H1 (cell line): ENCODE measurements around the gene KRT72. TPM values are rescaled to one million over a fixed set of nuclear protein-coding genes. Genes with fewer than 3 reads are reported as not detected.

Experiments used
- CTCF ChIA-PET: fragments of 300-600 bp; sonication (Branson Sonifier 250); formaldehyde crosslinking; loops from one replicate; lab custom pipeline; 2021; ENCODE audit not compliant: partially characterized antibody; lab: Charles Lee
- POLR2A ChIA-PET: fragments of 300-600 bp; sonication (Branson Sonifier 250); formaldehyde crosslinking; loops from one replicate; lab custom pipeline; 2021; ENCODE audit warnings: inconsistent platforms; ENCODE audit not compliant: partially characterized antibody; lab: Charles Lee
- DNase-seq, 2 experiments: peaks; one replicate each; pipeline versions ENCODE4 v3.0.0 to v3.0.0-alpha.2; 2010 to 2022; ENCODE audit warnings: low spot score in 2 of 2, low read depth in 1 of 2, mixed read lengths in 1 of 2
- FAIRE-seq: peaks from 2 replicates; lab custom pipeline; 2011; peaks lifted over from hg19 to GRCh38; lab: Jason Lieb, UNC
- H2AFZ ChIP-seq: 2 replicates; pipeline ENCODE4 v1.8.1; 2012; ENCODE audit warnings: low read length, inconsistent platforms
- H2AK5ac ChIP-seq: 2 replicates; pipeline ENCODE4 v1.6.1; 2013; ENCODE audit warnings: low read depth, low read length
- H2BK120ac ChIP-seq: replicated peaks from 2 replicates; pipeline ENCODE3; 2013; ENCODE audit warnings: low read depth, low read length, inconsistent platforms
- H2BK12ac ChIP-seq: 2 replicates; pipeline ENCODE4 v1.6.1; 2013; ENCODE audit warnings: low read depth, low read length
- H2BK15ac ChIP-seq: 2 replicates; pipeline ENCODE4 v1.6.1; 2013; ENCODE audit warnings: low read length
- H2BK20ac ChIP-seq: 2 replicates; pipeline ENCODE4 v1.6.1; 2013; ENCODE audit warnings: low read length
- H2BK5ac ChIP-seq: 2 replicates; pipeline ENCODE4 v1.6.1; 2013; ENCODE audit warnings: low read depth, low read length
- H3K14ac ChIP-seq: 2 replicates; pipeline ENCODE4 v1.6.1; 2013; ENCODE audit warnings: inconsistent platforms; ENCODE audit not compliant: insufficient read length
- H3K18ac ChIP-seq: 2 replicates; pipeline ENCODE4 v1.6.1; 2013; ENCODE audit warnings: low read length; ENCODE audit errors: extremely low read depth
- H3K23ac ChIP-seq: 2 replicates; pipeline ENCODE4 v1.6.1; 2013; ENCODE audit warnings: inconsistent platforms; ENCODE audit not compliant: insufficient read length
- H3K23me2 ChIP-seq: 2 replicates; pipeline ENCODE4 v1.6.1; 2013; ENCODE audit warnings: low read depth, low read length
- H3K27ac ChIP-seq: 2 replicates; pipeline ENCODE4 v1.6.1; 2011; ENCODE audit warnings: low read depth, low read length, inconsistent platforms
- H3K27me3 ChIP-seq, 4 experiments: replicated peaks in 1 of 4; 1 replicate in 1 of 4; 2 replicates in 3 of 4; pipeline versions ENCODE4 v1.6.1 to v1.8.1; 2011 to 2013; ENCODE audit warnings: low read length in 3 of 4, mild to moderate bottlenecking in 3 of 4, inconsistent platforms in 2 of 4, mixed read lengths in 2 of 4, moderate library complexity in 1 of 4; ENCODE audit not compliant: control insufficient read depth in 3 of 4, insufficient read depth in 3 of 4; ENCODE audit errors: extremely low read depth in 1 of 4
- H3K36me3 ChIP-seq, 4 experiments: 2 replicates each; pipeline versions ENCODE4 v1.6.1 to v1.8.1; 2011 to 2013; ENCODE audit warnings: mild to moderate bottlenecking in 4 of 4, low read length in 3 of 4, moderate library complexity in 2 of 4, control low read depth in 1 of 4, inconsistent platforms in 1 of 4; ENCODE audit not compliant: insufficient read depth in 4 of 4, control insufficient read depth in 2 of 4
- H3K4ac ChIP-seq: replicated peaks from 2 replicates; pipeline ENCODE3; 2013; ENCODE audit warnings: low read length, low read depth, mixed read lengths, inconsistent platforms; ENCODE audit not compliant: insufficient read length
- H3K4me1 ChIP-seq, 4 experiments: replicated peaks in 1 of 4; 1 replicate in 1 of 4; 2 replicates in 3 of 4; pipeline versions ENCODE4 v1.6.1 to v1.8.1; 2011 to 2013; ENCODE audit warnings: low read length in 3 of 4, inconsistent platforms in 2 of 4, mixed read lengths in 1 of 4; ENCODE audit not compliant: insufficient read depth in 4 of 4, control insufficient read depth in 3 of 4
- H3K4me2 ChIP-seq, 2 experiments: 2 replicates each; pipeline versions ENCODE4 v1.6.1 to v1.8.1; 2011 to 2013; ENCODE audit warnings: low read depth in 2 of 2, low read length in 2 of 2, control low read depth in 1 of 2, inconsistent platforms in 1 of 2, mild to moderate bottlenecking in 1 of 2; ENCODE audit not compliant: insufficient read depth in 1 of 2
- H3K4me3 ChIP-seq, 4 experiments: fragments of 200-600, 300-600 bp in 1 of 4; sonication (generic), shearing (Covaris generic), sonication (Bioruptor Twin) in 1 of 4; 2 replicates each; pipeline versions ENCODE4 v1.5.1 to v1.8.1; 2011 to 2016; ENCODE audit warnings: low read length in 4 of 4, low read depth in 3 of 4, control low read depth in 2 of 4, inconsistent platforms in 2 of 4, mild to moderate bottlenecking in 2 of 4, mixed read lengths in 1 of 4, moderate library complexity in 1 of 4; ENCODE audit not compliant: insufficient read depth in 2 of 4; ENCODE audit errors: extremely low read depth in 1 of 4
- H3K56ac ChIP-seq: replicated peaks from 2 replicates; pipeline ENCODE3; 2013; ENCODE audit warnings: low read depth, mild to moderate bottlenecking, mixed read lengths, low read length, inconsistent platforms; ENCODE audit not compliant: insufficient read length
- H3K79me1 ChIP-seq: 2 replicates; pipeline ENCODE4 v1.6.1; 2013; ENCODE audit warnings: low read depth, low read length, control low read depth
- H3K79me2 ChIP-seq, 2 experiments: 2 replicates each; pipeline versions ENCODE4 v1.6.1 to v1.8.1; 2012 to 2013; ENCODE audit warnings: low read length in 2 of 2, mild to moderate bottlenecking in 2 of 2, inconsistent platforms in 1 of 2; ENCODE audit not compliant: insufficient read depth in 2 of 2, control insufficient read depth in 1 of 2
- H3K9ac ChIP-seq, 4 experiments: replicated peaks in 1 of 4; 1 replicate in 1 of 4; 2 replicates in 3 of 4; pipeline versions ENCODE4 v1.6.1 to v1.8.1; 2011 to 2013; ENCODE audit warnings: low read depth in 3 of 4, low read length in 3 of 4, control low read depth in 2 of 4, mild to moderate bottlenecking in 2 of 4, moderate library complexity in 2 of 4, inconsistent platforms in 1 of 4; ENCODE audit errors: extremely low read depth in 1 of 4
- H3K9me3 ChIP-seq, 2 experiments: 2 replicates each; pipeline versions ENCODE4 v1.6.1 to v1.8.1; 2012 to 2013; ENCODE audit warnings: mild to moderate bottlenecking in 2 of 2, moderate library complexity in 2 of 2, control low read depth in 1 of 2, inconsistent platforms in 1 of 2, low read depth in 1 of 2, low read length in 1 of 2, mixed read lengths in 1 of 2; ENCODE audit not compliant: insufficient read depth in 2 of 2
- H4K20me1 ChIP-seq, 2 experiments: replicated peaks in 1 of 2; 2 replicates each; pipeline versions ENCODE3 to v1.8.1; 2011 to 2013; ENCODE audit warnings: inconsistent platforms in 2 of 2, low read length in 2 of 2, mild to moderate bottlenecking in 1 of 2; ENCODE audit not compliant: insufficient read depth in 2 of 2, control insufficient read depth in 1 of 2
- H4K5ac ChIP-seq: 2 replicates; pipeline ENCODE4 v1.6.1; 2013; ENCODE audit warnings: low read length, low read depth, mixed read lengths, inconsistent platforms; ENCODE audit not compliant: insufficient read length
- H4K8ac ChIP-seq: 2 replicates; pipeline ENCODE4 v1.8.0; 2013; ENCODE audit warnings: mild to moderate bottlenecking, moderate library complexity, low read length, inconsistent platforms; ENCODE audit not compliant: insufficient read depth; ENCODE audit errors: extremely low read depth
- H4K91ac ChIP-seq: replicated peaks from 2 replicates; pipeline ENCODE3; 2013; ENCODE audit warnings: low read length, mixed read lengths, inconsistent platforms; ENCODE audit not compliant: insufficient read length
- KDM4A ChIP-seq: IDR thresholded peaks from one replicate; pipeline ENCODE4 v1.7.1; 2012; ENCODE audit warnings: low read depth, mild to moderate bottlenecking, moderate library complexity, low read length, inconsistent platforms; ENCODE audit not compliant: severe bottlenecking
- KDM5A ChIP-seq: fragments of 200-600 bp; IDR thresholded peaks from 2 replicates; pipeline ENCODE4 v1.7.1; 2012; ENCODE audit warnings: mild to moderate bottlenecking, low read length, inconsistent platforms, mixed read lengths
- WGBS, 2 experiments: shearing (Covaris generic) in 1 of 2; methylation state at CpG; one replicate each; pipeline versions ENCODE4 v1.1.6 to v1.1.7; 2013 to 2015; ENCODE audit warnings: low lambda C conversion rate in 2 of 2, mixed read lengths in 2 of 2, inconsistent platforms in 1 of 2, low coverage in 1 of 2, missing lambda C conversion rate in 1 of 2; ENCODE audit not compliant: insufficient replicate concordance in 2 of 2, insufficient coverage in 1 of 2, insufficient read length in 1 of 2; ENCODE audit errors: extremely low coverage in 1 of 2, missing lambda C conversion rate in 1 of 2; 5-methylcytosine and 5-hydroxymethylcytosine counted together
- polyA plus RNA-seq, 7 experiments: library from polyadenylated mRNA; depleted of rRNA in 3 of 7; stranded (reverse) in 5 of 7; unstranded in 2 of 7; fragments of >200 nt in 5 of 7; fragments of 200-250 nt in 2 of 7; gene quantifications; 1 replicate in 5 of 7; 2 replicates in 1 of 7; 4 replicates in 1 of 7; pipeline versions ENCODE4 v1.2.1 to v1.2.3, GENCODE V29; 2011 to 2013; ENCODE audit warnings: missing spikeins in 2 of 7, mixed read lengths in 2 of 7
- total RNA-seq: library from RNA; stranded (reverse); fragmentation: NEBNext Ultra II Directional; extraction: Animal tissue kit (Norgen Biotek cat#: 25700); gene quantifications from 2 replicates; pipeline ENCODE4 v1.2.1, GENCODE V29; 2021

KRT72 gene
- total and polyA plus RNA-seq, 2 of the 8 experiments (the other 6 are each of a cell fraction or from before 2014, with no cell fraction given): not detected

DNA sequence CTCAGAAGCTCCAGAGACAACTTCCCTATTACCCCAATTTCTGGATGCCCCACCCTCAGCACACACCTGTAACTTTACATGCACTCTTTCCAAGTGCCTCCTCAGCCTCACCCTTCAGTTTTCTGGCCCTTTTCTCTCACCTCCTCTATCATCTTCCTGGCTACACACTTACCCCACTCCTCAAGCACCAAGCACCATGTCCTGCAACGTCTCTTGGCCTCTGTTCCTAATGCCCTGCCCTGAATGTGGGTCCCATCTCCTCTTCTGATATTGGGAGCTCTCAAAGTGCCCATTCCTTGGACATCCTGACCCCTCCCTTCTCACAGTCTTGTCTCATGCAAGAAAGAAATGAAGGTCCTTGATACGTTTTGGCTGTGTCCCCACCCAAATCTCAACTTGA, 1.2 kb downstream of the KRT72 start:
- H3K4me1 ChIP-seq: no peaks in the 10 kb centered on the region
- no peak overlapping the region for H3K18ac ChIP-seq
- no peaks in the 10 kb centered on the region; a peak in 2 of 4 replicates for H3K9me3 ChIP-seq
- H3K23ac ChIP-seq: no peak overlapping the region
- H2BK20ac ChIP-seq: no peak overlapping the region
- no peak overlapping the region for H4K8ac ChIP-seq
- no peak overlapping the region for H2BK12ac ChIP-seq
- H3K36me3 ChIP-seq: no peaks in the 10 kb centered on the region
- H3K9ac ChIP-seq: no peak overlapping the region
- no peaks in the 10 kb centered on the region for H3K79me2 ChIP-seq
- TF ChIP-seq KDM4A (peak; percentile 2), KDM5A (no peak)
- TF ChIP-seq, all 59 proteins: peak for 1
- Histone ChIP-seq H2AK5ac (no peak overlapping the region), H3K27me3 (peaks cover 0 to 6% (median under 1%) of the 10 kb centered on the region in 4 experiments; a peak in 5 of 7 replicates), H4K5ac (no peak overlapping the region), H3K4ac (no peak overlapping the region), H2BK120ac (no peak overlapping the region), H2AFZ (no peak overlapping the region), H3K14ac (no peak overlapping the region), H3K23me2 (no peaks in the 10 kb centered on the region; the same call in 1 of the 2 replicates), H3K79me1 (no peaks in the 10 kb centered on the region), H3K4me2 (no peak overlapping the region; a peak in 1 of 4 replicates), H3K27ac (no peak overlapping the region), H2BK15ac (no peak overlapping the region), H3K56ac (no peak overlapping the region), H4K20me1 (no peaks in the 10 kb centered on the region), H3K4me3 (no peak overlapping the region), H2BK5ac (no peak overlapping the region), H4K91ac (no peak overlapping the region)
- ChIA-PET CTCF (interaction anchor here (0.6 to 23.2 kb wide), 8 partner anchors 12 to 275 kb away, joined by 3 to 502 read pairs (median 3); no protein-coding TSS in a partner anchor), POLR2A (no interaction called here)
- DNase-seq (no peak), FAIRE-seq (no peak)
- WGBS, 2 experiments: 86% methylated on average over 1 of the region's 2 CpGs; no CpG with 5 or more reads in 1 of the 2 experiments
